Lower leg skin (tissue), 4 donors: Measurements from ENCODE around the gene TGM5. TPM values are rescaled to one million over a fixed set of nuclear protein-coding genes. Genes with fewer than 3 reads are reported as not detected.

Experiments
- DNase-seq, 2 donors: peaks; one replicate each; pipeline ENCODE4 v3.0.0-alpha.2; 2019; ENCODE audit warnings: low spot score in 2 of 2
- H3K4me3 ChIP-seq: fragments of 200-600 bp; sonication (generic); 2 replicates; pipeline ENCODE4 v1.5.1; 2017; ENCODE audit warnings: mild to moderate bottlenecking, low read depth; ENCODE audit not compliant: poor library complexity, severe bottlenecking
- POLR2A ChIP-seq, 2 donors: fragments of 450-650 bp; IDR thresholded peaks; one replicate each; pipeline ENCODE4 v1.6.1; 2016 to 2017; ENCODE audit warnings: antibody characterized with exemption in 2 of 2, mild to moderate bottlenecking in 1 of 2, moderate library complexity in 1 of 2
- WGBS, 2 donors: methylation state at CpG; one replicate each; pipeline ENCODE4 v1.1.5; 2018; 5-methylcytosine and 5-hydroxymethylcytosine counted together
- intact Hi-C: fragments of 100-400 bp; cut with DNase I; formaldehyde crosslinking; loops from one replicate; pipeline ENCODE4 v1.15.0; 2023; ENCODE audit warnings: low total_unique reads
- total RNA-seq, 4 donors: library from RNA; depleted of rRNA; stranded (reverse); fragments of >200 nt; gene quantifications; one replicate each; pipeline ENCODE4 v1.1.0, GENCODE V29; 2016
- TF ChIP-seq, protein P1 (sequence below), 3 donors: fragments of 450-650 bp; IDR thresholded peaks; one replicate each; pipeline ENCODE4 v1.5.1; 2016; ENCODE audit warnings: antibody characterized with exemption in 3 of 3, mild to moderate bottlenecking in 3 of 3, moderate library complexity in 2 of 3

Gene TGM5
- total RNA-seq, 4 donors from 2014 or later = 72.5 to 121 (median 105) TPM

DNA sequence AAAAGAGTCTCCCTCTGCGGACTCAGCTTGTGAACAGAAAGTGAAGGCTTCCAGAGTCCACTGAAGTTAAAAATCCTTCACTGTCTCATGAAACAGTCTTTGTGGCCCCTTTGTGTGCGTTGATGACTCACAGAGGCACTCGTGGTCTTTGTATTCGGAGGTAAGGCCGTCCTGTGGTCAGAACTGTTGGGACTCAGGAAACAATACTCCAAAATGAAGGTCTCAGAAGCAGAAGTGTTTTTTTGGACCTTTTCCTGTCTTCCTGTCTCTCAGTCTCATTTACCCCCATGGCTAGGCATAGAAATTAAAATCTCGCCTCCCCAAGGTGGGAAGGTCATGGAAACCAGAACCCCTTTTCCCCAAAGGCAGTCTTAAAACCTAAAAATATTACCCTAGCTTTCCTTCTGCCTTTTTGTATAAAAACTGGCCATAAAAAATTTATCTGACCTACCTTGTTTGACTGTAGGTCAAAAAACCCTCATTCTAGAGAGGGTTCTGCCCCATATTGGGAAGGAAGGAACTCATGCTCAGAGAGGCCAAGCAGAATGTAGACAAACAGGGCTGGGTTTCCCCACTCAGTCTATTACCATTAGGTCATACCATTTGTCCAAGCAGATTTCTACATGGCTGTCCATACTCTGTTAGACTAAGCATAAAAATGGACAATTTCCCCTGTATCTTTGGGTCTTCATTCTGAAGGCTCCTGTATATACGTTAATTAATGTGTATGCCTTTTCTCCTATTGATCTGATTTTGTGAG is 26.8 kb downstream of the TGM5 start:
- TF ChIP-seq, protein P1, sequence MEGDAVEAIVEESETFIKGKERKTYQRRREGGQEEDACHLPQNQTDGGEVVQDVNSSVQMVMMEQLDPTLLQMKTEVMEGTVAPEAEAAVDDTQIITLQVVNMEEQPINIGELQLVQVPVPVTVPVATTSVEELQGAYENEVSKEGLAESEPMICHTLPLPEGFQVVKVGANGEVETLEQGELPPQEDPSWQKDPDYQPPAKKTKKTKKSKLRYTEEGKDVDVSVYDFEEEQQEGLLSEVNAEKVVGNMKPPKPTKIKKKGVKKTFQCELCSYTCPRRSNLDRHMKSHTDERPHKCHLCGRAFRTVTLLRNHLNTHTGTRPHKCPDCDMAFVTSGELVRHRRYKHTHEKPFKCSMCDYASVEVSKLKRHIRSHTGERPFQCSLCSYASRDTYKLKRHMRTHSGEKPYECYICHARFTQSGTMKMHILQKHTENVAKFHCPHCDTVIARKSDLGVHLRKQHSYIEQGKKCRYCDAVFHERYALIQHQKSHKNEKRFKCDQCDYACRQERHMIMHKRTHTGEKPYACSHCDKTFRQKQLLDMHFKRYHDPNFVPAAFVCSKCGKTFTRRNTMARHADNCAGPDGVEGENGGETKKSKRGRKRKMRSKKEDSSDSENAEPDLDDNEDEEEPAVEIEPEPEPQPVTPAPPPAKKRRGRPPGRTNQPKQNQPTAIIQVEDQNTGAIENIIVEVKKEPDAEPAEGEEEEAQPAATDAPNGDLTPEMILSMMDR (IDR thresholded peaks at IDR 0.05) = no peak
- no peak for TF ChIP-seq POLR2A (IDR thresholded peaks at IDR 0.05)
- peak in 1 of 2 donors; percentile 37 for DNase-seq
- intact Hi-C loops = no loop called here
- no peak overlapping the region for H3K4me3 ChIP-seq
- 76 to 85% methylated on average over 7 of the region's 7 CpGs for WGBS, 2 donors

DNA sequence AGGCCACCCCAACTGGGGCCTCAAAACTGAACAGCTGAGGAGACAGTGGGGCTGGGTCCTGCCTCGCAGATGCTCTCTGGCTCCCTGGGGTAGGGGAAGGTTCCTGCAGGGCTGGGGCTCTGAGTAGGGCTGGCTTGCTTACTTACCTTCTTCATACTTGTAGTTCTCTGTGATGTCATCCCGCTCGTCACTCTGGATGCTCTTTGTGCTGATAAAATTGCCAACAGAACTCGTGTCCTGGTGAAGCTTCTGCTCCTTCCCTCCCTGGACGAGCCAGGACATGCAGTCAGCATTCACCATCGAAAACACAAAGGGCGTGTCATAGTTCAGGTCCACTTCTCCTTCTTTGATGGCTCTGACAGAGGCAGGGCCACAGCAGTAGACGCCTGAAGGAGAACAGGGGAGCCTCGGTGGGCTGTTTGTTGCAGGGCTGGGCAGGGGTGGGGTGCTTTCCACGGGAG is 28.0 kb downstream of the TGM5 start:
- TF ChIP-seq POLR2A (IDR thresholded peaks at IDR 0.05) = no peak
- TF ChIP-seq, protein P1 (IDR thresholded peaks at IDR 0.05) = no peak
- WGBS, 2 donors = 47 to 54% methylated on average over 9 to 10 of the region's 10 CpGs
- peak; percentile 62 to 85 for DNase-seq
- no peak overlapping the region for H3K4me3 ChIP-seq
- intact Hi-C loops = no loop called here

DNA sequence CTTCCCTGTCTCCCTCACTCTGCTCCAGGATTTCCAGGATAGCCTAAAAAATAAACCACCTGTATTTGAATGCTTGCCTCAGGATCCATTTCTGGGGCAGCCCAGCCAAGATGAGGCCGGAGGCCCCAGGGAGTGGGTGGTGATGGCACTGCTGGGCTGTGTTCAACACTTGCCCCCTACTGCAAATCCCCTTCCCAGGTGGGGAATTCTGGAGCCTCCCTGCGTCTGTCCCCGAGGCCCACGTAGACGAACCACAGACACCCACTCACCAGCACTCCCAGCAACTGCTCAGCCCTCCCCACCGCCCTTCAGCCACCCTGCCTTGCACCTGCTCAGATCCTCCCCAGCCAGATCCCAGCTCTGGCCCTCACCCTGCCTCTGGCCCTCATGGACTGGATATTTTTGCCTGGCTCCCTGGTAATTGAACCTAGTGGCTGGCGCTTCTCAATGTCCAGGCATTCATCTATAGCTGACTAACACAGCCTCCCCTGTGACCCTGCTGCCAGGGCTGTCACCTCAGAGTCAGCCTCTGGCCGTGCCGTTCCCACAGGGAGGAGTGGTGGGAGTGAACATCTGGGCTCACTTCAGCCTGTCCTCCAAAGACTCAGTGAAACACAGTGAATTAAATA is 28.8 kb downstream of the TGM5 start:
- intact Hi-C loops = no loop called here
- WGBS, 2 donors = 70 to 74% methylated on average over 9 of the region's 9 CpGs
- H3K4me3 ChIP-seq = no peak overlapping the region
- DNase-seq = peak in 1 of 2 donors; percentile 86
- TF ChIP-seq, protein P1 (IDR thresholded peaks at IDR 0.05) = no peak
- no peak for TF ChIP-seq POLR2A (IDR thresholded peaks at IDR 0.05)

DNA sequence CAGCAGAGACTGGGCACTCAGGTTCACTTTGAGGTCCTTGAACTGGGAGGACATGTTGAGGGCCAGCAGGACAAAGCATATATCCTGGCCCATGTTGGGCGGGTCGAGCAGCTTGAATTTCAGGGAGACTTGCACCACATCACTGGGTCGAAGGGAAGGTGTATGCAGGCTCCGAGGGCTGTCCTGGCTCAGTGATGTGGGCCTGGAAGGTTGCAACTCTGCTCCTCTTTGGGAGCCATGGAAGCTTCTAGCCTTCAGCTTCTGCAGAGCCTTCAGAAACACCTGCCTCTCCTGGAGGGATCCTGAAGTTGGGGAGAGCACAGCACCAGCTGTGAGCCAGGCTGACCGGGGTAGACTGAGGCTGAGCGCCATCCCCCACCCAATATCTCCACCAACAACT is 31.2 kb downstream of the TGM5 start:
- intact Hi-C loops = no loop called here
- peak in 1 of 2 donors; percentile 78 for DNase-seq
- no peak overlapping the region for H3K4me3 ChIP-seq
- 92 to 96% methylated on average over 6 of the region's 6 CpGs for WGBS, 2 donors
- no peak for TF ChIP-seq POLR2A (IDR thresholded peaks at IDR 0.05)
- TF ChIP-seq, protein P1 (IDR thresholded peaks at IDR 0.05) = no peak

DNA sequence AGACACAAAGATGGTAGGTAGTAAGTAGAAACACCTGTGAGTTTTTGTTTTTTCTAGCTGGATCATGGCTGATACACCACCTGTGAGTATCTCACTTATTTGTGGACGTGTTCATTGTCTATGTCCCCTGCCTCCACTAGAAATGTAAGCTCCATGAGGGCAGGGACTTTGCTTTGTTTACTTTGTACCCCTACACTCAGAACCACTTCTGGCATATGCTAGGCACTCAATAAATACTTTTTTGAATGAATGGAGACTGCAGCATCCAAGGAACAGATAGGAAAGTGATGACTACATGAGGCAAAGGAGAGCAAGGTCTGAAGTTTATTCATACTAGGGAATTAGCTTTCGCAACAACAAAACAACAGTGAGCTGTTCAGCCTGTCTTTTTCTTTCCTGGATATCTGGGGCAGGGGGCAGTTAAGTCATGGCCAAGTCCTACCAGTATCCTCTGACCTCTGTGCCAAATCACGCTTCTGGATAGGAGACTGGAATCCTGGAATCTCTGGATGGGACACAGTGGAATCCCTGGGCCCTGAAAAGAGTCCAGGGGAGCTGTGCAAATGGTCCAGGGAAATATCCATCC is 34.3 kb downstream of the TGM5 start:
- DNase-seq = no peak
- WGBS, 2 donors = 91 to 93% methylated on average over 3 of the region's 3 CpGs
- intact Hi-C loops = no loop called here
- H3K4me3 ChIP-seq = no peak overlapping the region
- TF ChIP-seq POLR2A (IDR thresholded peaks at IDR 0.05) = no peak
- TF ChIP-seq, protein P1 (IDR thresholded peaks at IDR 0.05) = no peak
